Glutamatergic neuron (in vitro differentiated cells): ENCODE measurements around the gene REXO1. TPM values are rescaled to one million over a fixed set of nuclear protein-coding genes. Genes with fewer than 3 reads are reported as not detected.

Source experiments
- DNase-seq: peaks from one replicate; pipeline ENCODE4 v3.0.0; 2022
- H3K27ac Mint-ChIP-seq: one replicate; pipeline ENCODE4 v1.8.0; 2020; ENCODE audit warnings: mild to moderate bottlenecking, mixed read lengths, inconsistent platforms; ENCODE audit not compliant: unreplicated experiment
- H3K27me3 Mint-ChIP-seq: one replicate; pipeline ENCODE4 v1.8.0; 2020; ENCODE audit warnings: mild to moderate bottlenecking, moderate library complexity, mixed read lengths, inconsistent platforms; ENCODE audit not compliant: unreplicated experiment
- H3K36me3 Mint-ChIP-seq: one replicate; pipeline ENCODE4 v1.8.0; 2020; ENCODE audit warnings: mild to moderate bottlenecking, mixed read lengths, inconsistent platforms; ENCODE audit not compliant: unreplicated experiment
- H3K4me1 Mint-ChIP-seq: one replicate; pipeline ENCODE4 v1.8.0; 2020; ENCODE audit warnings: mild to moderate bottlenecking, low read depth, mixed read lengths, inconsistent platforms; ENCODE audit not compliant: unreplicated experiment
- H3K4me3 Mint-ChIP-seq: one replicate; pipeline ENCODE4 v1.8.0; 2020; ENCODE audit warnings: mild to moderate bottlenecking, mixed read lengths, inconsistent platforms; ENCODE audit not compliant: unreplicated experiment
- H3K9me3 Mint-ChIP-seq: one replicate; pipeline ENCODE4 v1.8.0; 2020; ENCODE audit warnings: mild to moderate bottlenecking, moderate library complexity, mixed read lengths, inconsistent platforms; ENCODE audit not compliant: unreplicated experiment
- CTCF ChIP-seq: fragments of 200-600 bp; sonication (generic); IDR thresholded peaks from one replicate; pipeline ENCODE4 v1.5.0; 2021; ENCODE audit not compliant: partially characterized antibody, unreplicated experiment
- total RNA-seq: library from RNA; stranded (reverse); fragmentation: NEBNext Ultra II Directional; extraction: Animal tissue kit (Norgen Biotek cat#: 25700); gene quantifications from one replicate; pipeline ENCODE4 v1.2.1, GENCODE V29; 2021; ENCODE audit not compliant: unreplicated experiment

The REXO1 gene
- total RNA-seq, 1 donor from 2014 or later: 65.7 TPM

GRCh38 chr19:1809678-1810077 lies 38.6 kb downstream of the REXO1 start:
- peaks cover 11% of the 10 kb centered on the region for H3K27me3 Mint-ChIP-seq
- no peaks in the 10 kb centered on the region for H3K36me3 Mint-ChIP-seq
- no peak for TF ChIP-seq CTCF
- peaks cover 2% of the 10 kb centered on the region for H3K4me1 Mint-ChIP-seq
- H3K4me3 Mint-ChIP-seq: no peak overlapping the region
- peak; percentile 18 for DNase-seq
- peaks cover 8% of the 10 kb centered on the region for H3K9me3 Mint-ChIP-seq
- no peak overlapping the region for H3K27ac Mint-ChIP-seq

DNA sequence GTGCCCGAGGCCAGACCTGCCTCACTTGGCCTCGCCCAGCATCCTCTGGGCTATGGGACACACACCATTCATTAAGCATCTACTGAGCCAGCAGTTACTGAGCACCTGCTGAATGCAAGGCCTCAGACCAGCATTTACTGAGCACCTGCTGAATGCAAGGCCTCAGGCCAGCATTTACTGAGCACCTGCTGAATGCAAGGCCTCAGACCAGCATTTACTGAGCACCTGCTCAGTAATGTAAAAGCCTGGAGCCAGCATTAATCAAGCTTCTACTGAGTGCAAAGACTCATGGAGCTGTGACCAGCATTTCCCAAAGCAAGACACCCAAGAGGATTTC lies 39.9 kb downstream of the REXO1 start:
- no peaks in the 10 kb centered on the region for H3K36me3 Mint-ChIP-seq
- no peak overlapping the region for H3K4me3 Mint-ChIP-seq
- TF ChIP-seq CTCF: no peak
- peaks cover 8% of the 10 kb centered on the region for H3K9me3 Mint-ChIP-seq
- peaks cover 9% of the 10 kb centered on the region for H3K27me3 Mint-ChIP-seq
- H3K27ac Mint-ChIP-seq: no peak overlapping the region
- no peak for DNase-seq
- peaks cover 2% of the 10 kb centered on the region for H3K4me1 Mint-ChIP-seq

DNA sequence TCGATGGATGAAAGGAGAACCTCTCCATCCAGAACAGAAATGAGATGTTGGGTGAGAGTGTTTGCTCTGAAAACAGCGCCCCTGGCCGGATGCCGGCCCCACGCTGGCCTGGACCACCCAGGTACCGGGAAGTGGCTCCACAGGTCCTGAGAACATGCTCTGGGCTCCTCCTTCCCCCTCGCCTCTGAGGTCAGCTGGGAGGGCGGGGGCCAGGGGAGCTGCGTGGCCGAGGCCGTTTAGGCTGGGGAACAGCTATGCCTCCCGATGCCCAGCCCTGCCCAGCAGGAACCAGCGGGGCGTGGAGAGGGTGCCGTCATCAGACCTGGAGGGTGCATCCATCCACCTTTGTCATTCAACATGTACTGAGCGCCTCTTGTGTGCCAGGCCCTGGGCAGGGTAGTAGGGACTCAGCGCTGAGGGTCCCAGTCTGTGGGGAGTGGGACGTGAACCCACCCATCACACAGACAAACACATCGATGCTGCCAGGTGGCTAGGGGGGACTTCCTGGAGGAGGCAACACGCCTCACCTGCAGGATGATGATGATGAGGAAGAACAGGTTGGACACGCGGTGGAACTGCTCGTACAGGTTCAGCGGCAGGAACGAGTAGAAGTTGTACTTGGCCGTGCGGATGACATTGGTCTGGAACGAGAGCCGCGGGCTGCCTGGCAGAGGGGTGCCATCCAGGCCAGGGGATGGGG lies 40.4 kb downstream of the REXO1 start:
- H3K27ac Mint-ChIP-seq: no peak overlapping the region

GRCh38 chr19:1807030-1807694 lies 41.1 kb downstream of the REXO1 start:
- no peak for TF ChIP-seq CTCF
- Mint-ChIP-seq H3K4me1 (no peaks in the 10 kb centered on the region), H3K27ac (no peak overlapping the region), H3K4me3 (no peak overlapping the region), H3K9me3 (peaks cover 3% of the 10 kb centered on the region), H3K27me3 (peaks cover 4% of the 10 kb centered on the region), H3K36me3 (no peaks in the 10 kb centered on the region)
- no peak for DNase-seq

More for the DNA sequence above, 40.4 kb downstream of the REXO1 start:
- Mint-ChIP-seq H3K4me1 (peaks cover 1% of the 10 kb centered on the region), H3K9me3 (peaks cover 8% of the 10 kb centered on the region), H3K36me3 (no peaks in the 10 kb centered on the region), H3K4me3 (no peak overlapping the region), H3K27me3 (peaks cover 9% of the 10 kb centered on the region)
- DNase-seq: peak; percentile 15
- no peak for TF ChIP-seq CTCF

DNA sequence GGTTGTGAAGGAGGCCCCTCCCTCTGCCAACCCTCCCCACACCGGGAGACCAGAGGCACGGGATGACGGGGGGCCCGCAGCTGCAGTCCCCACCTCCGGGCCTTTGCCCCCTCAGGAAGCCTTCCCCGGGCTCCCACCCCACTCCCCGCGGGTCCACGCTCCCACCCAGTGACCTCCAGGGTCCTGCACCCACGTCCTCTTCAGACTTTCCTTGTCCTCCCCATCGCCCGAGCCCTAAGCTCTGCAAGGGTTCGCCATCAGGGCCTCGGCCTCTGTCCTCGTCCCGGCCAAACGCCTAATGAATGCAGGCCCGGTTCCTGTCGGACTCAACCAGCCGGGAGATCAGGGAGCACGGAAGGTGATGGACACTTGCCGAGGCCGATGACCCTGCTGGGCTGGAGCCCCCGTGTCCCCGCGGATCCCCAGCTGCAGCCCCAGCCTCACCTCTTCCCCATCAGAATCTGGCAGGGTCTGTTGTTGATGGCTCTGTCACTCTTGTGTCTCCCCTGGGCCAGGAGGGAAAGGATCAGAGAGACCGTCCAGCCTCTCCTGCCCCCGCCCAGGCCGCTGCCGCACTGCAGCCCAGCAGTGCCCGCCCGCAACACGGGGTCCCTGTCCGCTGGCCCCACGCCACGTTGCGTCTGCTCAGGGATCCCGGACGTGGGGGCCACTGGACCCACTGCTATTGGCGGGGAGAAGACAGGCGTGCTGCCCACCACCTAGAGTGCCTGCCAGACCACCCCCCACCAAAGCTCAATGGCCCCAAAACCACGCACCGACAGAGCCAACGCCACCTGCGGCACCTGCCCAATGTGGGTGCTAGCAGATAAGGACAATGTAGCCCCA lies 41.9 kb downstream of the REXO1 start:
- Mint-ChIP-seq H3K27me3 (peaks cover 4% of the 10 kb centered on the region), H3K4me1 (no peaks in the 10 kb centered on the region), H3K36me3 (no peaks in the 10 kb centered on the region), H3K4me3 (no peak overlapping the region), H3K27ac (no peak overlapping the region), H3K9me3 (peaks cover 3% of the 10 kb centered on the region)
- no peak for TF ChIP-seq CTCF
- DNase-seq: peak; percentile 18
